ENCODE measurements around the gene CUL9.

The CUL9 gene

GRCh38 chr6:43200541-43200940 is 18.5 kb downstream of the CUL9 start:
- Histone ChIP-seq H3K27me3 (ENCODE audit: insufficient read depth, poor library complexity, severe bottlenecking) (no peaks in the 10 kb centered on the region), H3K27ac (replicated peaks) (no peak overlapping the region)
- no peak for DNase-seq (ENCODE audit: low read depth in 1 of 2, low spot score in 1 of 2)

GRCh38 chr6:43202451-43202850 is 20.5 kb downstream of the CUL9 start:
- TF ChIP-seq REST (IDR thresholded peaks at IDR 0.05; ENCODE audit: insufficient replicate concordance, low read depth): no peak
- TF ChIP-seq POLR2AphosphoS5 (IDR thresholded peaks at IDR 0.05; ENCODE audit: low read depth): no peak
- TF ChIP-seq GABPA (IDR thresholded peaks at IDR 0.05; ENCODE audit: low read depth): no peak
- TF ChIP-seq SPI1 (IDR thresholded peaks at IDR 0.05; ENCODE audit: borderline replicate concordance, low read depth): no peak
- no peak for TF ChIP-seq CTCF (IDR thresholded peaks at IDR 0.05; ENCODE audit: insufficient read depth, low read length)
- DNase-seq (ENCODE audit: low read depth in 1 of 2, low spot score in 1 of 2): no peak
- H3K27me3 ChIP-seq (ENCODE audit: insufficient read depth, poor library complexity, severe bottlenecking): no peaks in the 10 kb centered on the region
- H3K27ac ChIP-seq (replicated peaks): no peak overlapping the region
- H3K4me3 ChIP-seq (replicated peaks; ENCODE audit: insufficient read depth, low read length): no peak overlapping the region

More at GRCh38 chr6:43200541-43200940, 18.5 kb downstream of the CUL9 start:
- TF ChIP-seq POLR2AphosphoS5 (IDR thresholded peaks at IDR 0.05; ENCODE audit: low read depth) (no peak), SPI1 (IDR thresholded peaks at IDR 0.05; ENCODE audit: borderline replicate concordance, low read depth) (no peak), REST (IDR thresholded peaks at IDR 0.05; ENCODE audit: insufficient replicate concordance, low read depth) (no peak), CTCF (IDR thresholded peaks at IDR 0.05; ENCODE audit: insufficient read depth, low read length) (no peak), GABPA (IDR thresholded peaks at IDR 0.05; ENCODE audit: low read depth) (no peak)
- no peak overlapping the region for H3K4me3 ChIP-seq (replicated peaks; ENCODE audit: insufficient read depth, low read length)

- Histone ChIP-seq H3K27me3 (ENCODE audit: insufficient read depth, poor library complexity, severe bottlenecking) (no peaks in the 10 kb centered on the region), H3K27ac (replicated peaks) (no peak overlapping the region), H3K4me3 (replicated peaks; ENCODE audit: insufficient read depth, low read length) (no peak overlapping the region)
- no peak for DNase-seq (ENCODE audit: low read depth in 1 of 2, low spot score in 1 of 2)
- TF ChIP-seq GABPA (IDR thresholded peaks at IDR 0.05; ENCODE audit: low read depth) (no peak), POLR2AphosphoS5 (IDR thresholded peaks at IDR 0.05; ENCODE audit: low read depth) (no peak; the same call in 1 of the 2 replicates), REST (IDR thresholded peaks at IDR 0.05; ENCODE audit: insufficient replicate concordance, low read depth) (no peak), SPI1 (IDR thresholded peaks at IDR 0.05; ENCODE audit: borderline replicate concordance, low read depth) (no peak), CTCF (IDR thresholded peaks at IDR 0.05; ENCODE audit: insufficient read depth, low read length) (no peak)
Observed at GRCh38 chr6:43203029-43203717, 21.2 kb downstream of the CUL9 start.

Measured in HL-60 (cell line).